Activated CD8-positive, alpha-beta memory T cell treated with anti-CD3 and anti-CD28 coated beads, Interleukin-2, amount 50 U/mL, for 48 hours (primary cell): ENCODE results near the gene GULP1.
"Not testable (repeated sequence)": the region's sequence is repeated elsewhere in the genome, so short reads cannot be mapped to it uniquely, and the experiment has no call there.

Source experiments
- DNase-seq: peaks from one replicate; pipeline ENCODE4 v3.0.0-alpha.2; 2020

The GULP1 gene

GRCh38 chr2:188435115-188435514 is 143.4 kb downstream of the GULP1 start:
- no peak for DNase-seq

GRCh38 chr2:188437537-188437936 is 145.9 kb downstream of the GULP1 start:
- no peak for DNase-seq

DNA sequence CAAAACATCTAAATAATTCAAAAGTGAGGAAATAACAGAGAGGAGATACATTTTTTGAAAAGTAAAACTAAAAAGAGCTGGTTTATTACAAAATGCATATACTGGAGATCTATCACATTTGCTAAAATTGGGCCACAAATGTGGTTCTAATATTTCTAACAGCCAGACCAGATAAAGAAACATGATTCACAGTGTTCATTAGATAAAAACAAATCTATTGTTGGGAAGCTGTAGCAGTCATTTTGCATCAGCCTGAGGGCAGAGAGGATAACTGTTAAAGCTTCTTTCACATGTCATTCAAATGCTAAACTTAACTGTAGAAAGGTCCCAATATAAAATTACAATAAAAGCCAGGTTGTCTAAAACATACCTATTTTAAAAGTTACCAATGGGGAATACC is 148.3 kb downstream of the GULP1 start:
- DNase-seq: no peak

GRCh38 chr2:188440849-188441248 is 149.2 kb downstream of the GULP1 start:
- no peak for DNase-seq

GRCh38 chr2:188441288-188441947 is 149.7 kb downstream of the GULP1 start:
- DNase-seq: no peak

- no peak for DNase-seq
Measured at GRCh38 chr2:188443207-188443606, 151.5 kb downstream of the GULP1 start.

DNA sequence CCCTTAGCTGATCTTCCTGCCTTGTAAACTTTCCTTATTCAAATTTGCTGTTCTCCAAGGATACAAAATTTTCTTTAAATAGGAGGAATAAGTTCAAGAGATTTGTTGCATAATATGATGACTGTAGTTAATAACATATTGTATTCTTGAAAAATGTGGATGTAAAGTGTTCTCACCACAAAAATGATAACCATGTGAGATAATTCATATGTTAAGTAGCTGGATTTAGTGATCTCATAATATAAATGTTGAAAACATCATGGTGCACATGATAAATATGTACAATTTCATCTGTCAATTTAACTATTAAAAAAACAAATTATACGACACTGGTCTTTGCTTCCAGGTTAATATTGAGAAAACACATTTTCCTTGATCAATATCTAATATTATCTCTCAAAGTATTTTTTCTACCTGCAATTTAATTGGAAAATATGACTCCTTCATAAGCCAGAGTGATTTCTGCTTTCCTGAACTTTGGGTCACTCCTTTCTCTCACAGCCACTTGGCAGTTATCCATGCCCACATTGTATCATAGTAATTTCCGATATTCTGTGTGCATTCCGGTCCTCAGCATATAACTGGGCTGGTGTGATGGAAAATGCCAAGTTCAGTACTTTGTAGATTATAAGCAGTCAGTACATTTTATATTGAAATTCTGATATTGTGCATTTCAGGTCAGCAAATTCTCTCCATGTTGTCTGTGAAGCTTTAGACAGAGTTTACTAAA is 152.6 kb downstream of the GULP1 start:
- DNase-seq: no peak

- no peak for DNase-seq
Measured at GRCh38 chr2:188449561-188449960, 157.9 kb downstream of the GULP1 start.

GRCh38 chr2:188449971-188450370 is 158.3 kb downstream of the GULP1 start:
- DNase-seq: no peak

DNA sequence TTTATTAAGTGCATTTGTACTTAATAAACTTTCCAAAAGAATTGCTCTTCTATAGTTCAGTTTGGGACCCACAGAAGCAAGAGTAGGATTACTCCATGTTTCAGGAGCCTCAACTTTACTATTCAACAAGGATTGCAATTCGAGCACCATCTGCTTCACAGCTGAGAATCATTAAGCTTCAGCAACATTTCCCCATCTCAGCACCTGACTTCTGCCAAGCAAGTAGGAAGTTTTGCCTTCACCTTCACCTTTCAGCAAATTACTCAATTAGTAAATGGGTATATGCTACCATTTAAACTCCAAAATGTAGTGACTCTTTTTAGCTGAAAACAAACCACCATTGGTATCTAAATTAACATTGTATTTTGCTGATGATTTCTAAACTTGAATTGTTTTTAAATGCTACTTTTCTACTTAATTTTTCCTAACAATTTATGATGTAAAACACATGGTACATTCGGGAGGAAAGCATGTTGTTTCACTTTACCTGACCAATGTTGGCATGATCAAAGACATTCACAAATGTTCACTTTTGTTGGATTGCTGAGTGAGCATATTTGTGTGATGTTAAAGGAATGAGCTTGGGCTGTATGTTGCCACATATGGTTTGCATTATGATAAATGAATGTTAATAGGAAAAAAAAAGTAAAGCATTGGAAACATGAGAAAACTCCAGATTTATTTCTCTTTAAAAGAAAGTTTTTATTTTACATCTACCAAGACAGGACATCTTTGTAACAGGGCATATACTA is 159.2 kb downstream of the GULP1 start:
- no peak for DNase-seq

DNA sequence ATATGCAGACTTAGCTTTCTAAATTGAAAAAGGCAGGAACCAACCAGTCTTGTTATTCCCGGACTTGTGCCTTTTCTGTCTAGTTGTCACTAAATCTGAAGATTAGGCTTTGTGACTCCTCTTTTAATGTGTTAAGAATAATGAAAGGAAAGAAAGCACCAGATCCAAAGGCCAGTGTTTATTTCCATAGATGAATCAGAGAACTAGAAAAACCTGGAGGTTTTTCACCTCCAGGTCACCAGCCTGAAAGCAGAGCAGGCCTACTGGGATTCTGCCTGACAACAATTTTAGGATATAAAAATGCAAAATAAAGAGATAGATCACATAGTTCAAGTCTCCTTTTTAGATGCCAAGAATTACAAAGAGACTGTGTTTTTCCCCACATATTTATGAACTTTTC is 160.4 kb downstream of the GULP1 start:
- DNase-seq: no peak

GRCh38 chr2:188456114-188456909 is 164.6 kb downstream of the GULP1 start:
- DNase-seq: no peak

DNA sequence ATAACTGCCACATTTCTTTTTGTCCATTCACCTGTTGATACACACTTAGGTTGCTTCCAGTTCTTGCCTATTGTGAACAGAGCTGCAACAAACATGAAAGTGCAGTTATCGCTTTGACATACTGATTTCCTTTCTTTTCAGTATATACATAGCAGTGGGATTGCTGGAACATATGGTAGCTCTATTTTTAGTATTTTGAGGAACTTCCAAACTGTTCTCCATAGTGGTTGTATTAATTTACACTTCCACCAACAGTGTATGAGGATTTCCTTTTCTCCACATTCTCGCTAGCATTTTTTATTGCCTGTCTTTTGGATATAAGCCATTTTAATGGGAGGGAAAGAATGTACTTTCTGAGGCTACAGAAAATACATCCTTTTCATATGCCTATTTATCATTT is 167.4 kb downstream of the GULP1 start:
- no peak for DNase-seq

GRCh38 chr2:188466078-188466477 is 174.4 kb downstream of the GULP1 start:
- not testable (repeated sequence) for DNase-seq

DNA sequence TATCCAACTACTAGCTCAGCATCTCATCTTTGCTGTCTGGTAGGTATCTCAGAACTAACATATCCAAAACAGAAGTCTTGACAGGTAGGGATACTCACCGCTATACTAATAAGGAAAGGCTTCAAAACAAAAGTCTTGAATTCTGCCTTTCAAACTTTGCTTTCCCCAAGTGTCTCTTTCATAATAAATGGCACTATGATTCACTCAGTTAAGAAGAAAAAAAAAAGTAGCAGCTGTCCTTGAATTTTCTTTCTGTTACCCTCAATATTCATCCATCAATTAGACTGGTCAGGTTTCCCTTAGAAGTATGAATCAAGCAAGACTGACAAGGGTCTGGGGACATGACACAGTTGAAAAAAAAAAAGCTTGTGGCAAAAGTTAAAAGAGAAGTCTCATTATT is 175.1 kb downstream of the GULP1 start:
- no peak for DNase-seq

DNA sequence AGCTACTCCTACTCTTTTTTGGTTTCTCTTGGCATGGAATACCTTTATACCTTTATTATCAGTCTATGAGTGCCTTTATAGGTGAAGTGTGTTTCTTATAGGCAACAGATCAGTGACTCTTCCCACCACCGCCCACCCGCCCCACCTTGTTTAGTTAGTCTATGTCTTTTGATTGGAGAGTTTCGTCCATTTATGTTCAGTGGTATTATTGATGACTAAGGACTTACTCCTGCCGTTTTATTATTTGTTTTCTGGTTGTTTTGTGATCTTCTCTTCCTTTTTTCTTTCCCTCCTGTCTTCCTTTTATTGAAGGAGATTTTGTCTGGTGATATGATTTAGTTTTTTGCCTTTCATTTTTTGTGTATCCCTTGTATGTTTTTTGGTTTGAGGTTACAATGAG is 179.5 kb downstream of the GULP1 start:
- DNase-seq: no peak

DNA sequence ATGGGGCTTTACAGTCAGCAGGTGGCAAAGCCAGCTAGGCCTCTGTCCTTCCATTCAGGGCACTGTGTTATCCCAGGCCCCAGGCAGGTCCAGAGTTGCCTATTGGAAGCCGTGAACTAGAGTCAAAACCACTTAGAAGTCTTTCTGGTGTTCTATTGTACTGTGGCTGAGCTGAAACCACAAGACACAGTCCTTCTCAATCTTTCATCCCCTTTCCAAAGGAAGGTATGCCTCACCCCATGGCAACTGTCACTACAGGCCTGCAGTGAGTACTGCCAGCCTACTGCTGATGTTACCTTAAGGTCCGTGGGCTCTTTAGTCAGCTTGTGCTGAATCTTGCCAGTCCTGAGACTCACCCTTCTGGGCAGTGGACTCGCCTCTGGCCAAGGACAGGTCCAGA is 181.6 kb downstream of the GULP1 start:
- no peak for DNase-seq

- DNase-seq: no peak
Measured at GRCh38 chr2:188474316-188474715, 182.6 kb downstream of the GULP1 start.

DNA sequence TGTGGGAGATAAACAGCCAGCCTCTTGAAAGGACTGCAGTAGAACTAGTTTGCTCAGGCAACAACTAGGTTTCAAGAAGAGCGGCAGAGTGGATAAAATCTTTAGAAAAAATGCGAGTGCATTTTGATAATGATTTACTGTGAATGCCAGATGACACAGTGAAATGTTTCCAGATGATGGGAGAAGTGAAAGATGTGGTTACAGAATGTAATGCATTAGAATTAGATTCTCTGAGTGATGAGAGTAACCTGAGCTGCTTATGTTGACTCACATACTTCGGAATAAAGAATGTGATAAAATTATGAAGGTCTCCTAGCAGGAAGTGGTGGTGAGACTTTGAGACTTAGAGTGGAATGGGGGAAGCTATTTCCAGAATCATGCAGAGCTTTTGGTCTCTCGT is 184.3 kb downstream of the GULP1 start:
- DNase-seq: no peak

DNA sequence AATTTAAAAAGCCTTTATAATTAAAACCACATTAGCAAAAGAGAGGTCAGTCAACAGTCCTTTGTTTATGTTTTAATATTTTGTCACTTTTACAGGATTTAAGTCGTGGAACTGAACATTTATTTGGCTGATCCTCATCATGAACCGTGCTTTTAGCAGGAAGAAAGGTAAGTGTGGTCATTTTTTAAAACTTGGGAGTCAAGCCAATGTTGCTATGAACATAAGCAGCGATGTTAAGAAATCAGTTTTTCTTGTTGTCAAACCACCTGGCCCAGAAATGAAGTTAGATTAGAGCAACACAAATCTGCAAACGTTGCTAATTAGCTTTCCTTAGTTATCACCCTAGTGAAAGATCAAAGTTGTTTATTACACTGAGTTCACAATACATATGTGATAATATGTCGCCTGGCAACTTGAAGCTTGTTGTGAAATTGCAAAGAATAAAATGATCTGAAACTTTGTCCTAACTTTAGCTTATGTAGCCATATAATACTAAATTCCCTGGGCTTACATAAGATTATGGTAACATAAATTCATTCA is 186.0 kb downstream of the GULP1 start:
- DNase-seq: no peak

DNA sequence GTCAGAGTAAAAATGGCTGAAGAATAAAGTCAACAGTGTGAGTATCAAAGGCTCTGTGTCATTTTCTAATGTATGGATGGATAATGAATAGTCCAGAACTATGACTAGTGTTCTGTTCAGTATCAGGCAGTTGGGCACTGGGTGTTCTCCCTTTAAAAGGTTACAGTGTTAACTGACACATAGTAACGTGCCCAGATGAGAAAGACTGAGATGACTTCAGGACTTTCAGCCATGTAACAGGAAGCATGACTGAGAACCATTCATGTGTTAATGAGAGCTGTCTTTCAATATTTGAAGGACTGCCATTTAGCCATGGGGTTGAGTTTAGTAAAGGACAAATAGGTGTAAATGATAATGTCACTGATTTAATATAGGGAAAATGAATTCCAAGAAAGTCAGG is 187.1 kb downstream of the GULP1 start:
- no peak for DNase-seq

- no peak for DNase-seq
Measured at GRCh38 chr2:188481474-188481873, 189.8 kb downstream of the GULP1 start.

DNA sequence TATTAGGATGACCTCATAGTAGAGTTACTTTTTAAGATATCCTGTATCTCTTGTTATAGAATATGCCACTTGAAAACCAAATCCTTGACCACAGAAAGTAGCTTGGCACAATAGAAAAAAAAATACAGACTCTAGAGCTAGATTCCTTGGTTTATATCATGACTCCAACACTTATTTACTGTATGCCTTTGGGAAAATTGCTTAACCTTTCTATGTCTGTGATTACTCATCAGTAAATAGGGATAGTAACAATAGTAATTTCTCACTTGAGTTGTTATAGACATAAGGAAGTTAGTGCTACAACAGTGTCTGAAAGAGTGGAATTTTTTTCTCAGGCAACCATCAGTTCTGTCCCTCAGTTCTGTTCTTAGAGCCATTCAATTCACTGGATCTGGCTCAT is 193.8 kb downstream of the GULP1 start:
- no peak for DNase-seq
